ENCODE data around the gene PANK2. TPM values are rescaled to one million over a fixed set of nuclear protein-coding genes. Genes with fewer than 3 reads are reported as not detected.
"Not testable (repeated sequence)": the region's sequence is repeated elsewhere in the genome, so short reads cannot be mapped to it uniquely, and the experiment has no call there.

Gene PANK2
- total RNA-seq: 10 to 100 TPM; 58.2 to 79.7 (median 64.2) TPM

- Histone ChIP-seq H3K4me3 (peak within 1 kb of the TSS; percentile 91 to 99 (median 93)), H3K27me3 (no peaks in the 10 kb centered on the region), H3K27ac (peak within 1 kb of the TSS; percentile 89 to 99 (median 96)), H3K4me1 (peaks cover 0 to 43% (median 36%) of the 10 kb centered on the region in 4 donors), H3K36me3 (peaks cover 0 to 6% (median 0%) of the 10 kb centered on the region in 3 donors), H3K9me3 (no peaks in the 10 kb centered on the region)
- peak; percentile 97 to 99 for DNase-seq (ENCODE audit: low spot score in 2 of 2)
- TF ChIP-seq EP300 (IDR thresholded peaks at IDR 0.05): peak in 1 of 2 donors; percentile 96
- peak; percentile 21 to 66 (median 45) for TF ChIP-seq CTCF (IDR thresholded peaks at IDR 0.05)
- peak; percentile 80 to 95 for TF ChIP-seq POLR2A (IDR thresholded peaks at IDR 0.05)
- WGBS, 2 donors: 0% methylated on average over 18 to 44 of the region's 72 CpGs
These were observed at the start of gene PANK2 for GRCh38 chr20:3888622-3889488. TSS of gene PANK2 (plus strand) at chr20:3889387.

- not testable (repeated sequence) for H3K4me3 ChIP-seq; H3K27me3 ChIP-seq; H3K4me1 ChIP-seq; H3K9me3 ChIP-seq; H3K36me3 ChIP-seq; H3K27ac ChIP-seq; DNase-seq (ENCODE audit: low spot score in 2 of 2)
- 90 to 92% methylated on average over 7 of the region's 7 CpGs for WGBS, 2 donors
These were observed 49.0 kb upstream of the PANK2 start for GRCh38 chr20:3840201-3840600.

GRCh38 chr20:3842348-3842930 lies 46.7 kb upstream of the PANK2 start:
- WGBS, 2 donors: 86 to 88% methylated on average over 7 of the region's 7 CpGs
- Histone ChIP-seq H3K27me3 (no peaks in the 10 kb centered on the region), H3K4me3 (no peak overlapping the region), H3K9me3 (no peaks in the 10 kb centered on the region), H3K36me3 (no peaks in the 10 kb centered on the region), H3K27ac (peak overlapping the region in 1 of 4 donors; percentile 16), H3K4me1 (peaks cover 0 to 13% (median 0%) of the 10 kb centered on the region in 4 donors)
- TF ChIP-seq CTCF (IDR thresholded peaks at IDR 0.05) (no peak), EP300 (IDR thresholded peaks at IDR 0.05) (no peak), POLR2A (IDR thresholded peaks at IDR 0.05) (no peak)
- no peak for DNase-seq (ENCODE audit: low spot score in 2 of 2)

- Histone ChIP-seq H3K27me3 (no peaks in the 10 kb centered on the region), H3K4me1 (peaks cover 0 to 22% (median 7%) of the 10 kb centered on the region in 4 donors), H3K27ac (no peak overlapping the region), H3K9me3 (no peaks in the 10 kb centered on the region), H3K4me3 (no peak overlapping the region), H3K36me3 (no peaks in the 10 kb centered on the region)
- TF ChIP-seq POLR2A (IDR thresholded peaks at IDR 0.05) (no peak), CTCF (IDR thresholded peaks at IDR 0.05) (no peak), EP300 (IDR thresholded peaks at IDR 0.05) (no peak)
- WGBS, 2 donors: 27 to 37% methylated on average over 5 of the region's 5 CpGs
- no peak for DNase-seq (ENCODE audit: low spot score in 2 of 2)
These were observed 45.7 kb upstream of the PANK2 start for GRCh38 chr20:3843490-3843889.

- not testable (repeated sequence) for H3K9me3 ChIP-seq; H3K27me3 ChIP-seq; H3K36me3 ChIP-seq; H3K27ac ChIP-seq; DNase-seq (ENCODE audit: low spot score in 2 of 2); H3K4me3 ChIP-seq
- 91 to 92% methylated on average over 9 of the region's 9 CpGs for WGBS, 2 donors
- H3K4me1 ChIP-seq: peaks cover 0 to 28% (median 10%) of the 10 kb centered on the region in 4 donors
These were observed 45.1 kb upstream of the PANK2 start for GRCh38 chr20:3843990-3844619.

GRCh38 chr20:3846378-3846739 lies 42.8 kb upstream of the PANK2 start:
- TF ChIP-seq POLR2A (IDR thresholded peaks at IDR 0.05): no peak
- TF ChIP-seq EP300 (IDR thresholded peaks at IDR 0.05): no peak
- TF ChIP-seq CTCF (IDR thresholded peaks at IDR 0.05): no peak
- DNase-seq (ENCODE audit: low spot score in 2 of 2): no peak
- peak overlapping the region; percentile 73 to 94 (median 86) for H3K4me3 ChIP-seq
- H3K27me3 ChIP-seq: no peaks in the 10 kb centered on the region
- H3K9me3 ChIP-seq: no peaks in the 10 kb centered on the region
- peaks cover 0 to 4% (median 0%) of the 10 kb centered on the region in 3 donors for H3K36me3 ChIP-seq
- H3K27ac ChIP-seq: peak overlapping the region; percentile 81 to 98 (median 91)
- WGBS, 2 donors: 1 to 3% methylated on average over 12 to 21 of the region's 22 CpGs
- H3K4me1 ChIP-seq: peaks cover 0 to 28% (median 10%) of the 10 kb centered on the region in 4 donors

All from tibial nerve (tissue), 4 donors.